ENCODE measurements around the gene C1orf210. TPM values are rescaled to one million over a fixed set of nuclear protein-coding genes. Genes with fewer than 3 reads are reported as not detected.

C1orf210 gene
- total and polyA plus RNA-seq, 2 experiments from 2014 or later: 32.3 to 47.4 TPM

DNA sequence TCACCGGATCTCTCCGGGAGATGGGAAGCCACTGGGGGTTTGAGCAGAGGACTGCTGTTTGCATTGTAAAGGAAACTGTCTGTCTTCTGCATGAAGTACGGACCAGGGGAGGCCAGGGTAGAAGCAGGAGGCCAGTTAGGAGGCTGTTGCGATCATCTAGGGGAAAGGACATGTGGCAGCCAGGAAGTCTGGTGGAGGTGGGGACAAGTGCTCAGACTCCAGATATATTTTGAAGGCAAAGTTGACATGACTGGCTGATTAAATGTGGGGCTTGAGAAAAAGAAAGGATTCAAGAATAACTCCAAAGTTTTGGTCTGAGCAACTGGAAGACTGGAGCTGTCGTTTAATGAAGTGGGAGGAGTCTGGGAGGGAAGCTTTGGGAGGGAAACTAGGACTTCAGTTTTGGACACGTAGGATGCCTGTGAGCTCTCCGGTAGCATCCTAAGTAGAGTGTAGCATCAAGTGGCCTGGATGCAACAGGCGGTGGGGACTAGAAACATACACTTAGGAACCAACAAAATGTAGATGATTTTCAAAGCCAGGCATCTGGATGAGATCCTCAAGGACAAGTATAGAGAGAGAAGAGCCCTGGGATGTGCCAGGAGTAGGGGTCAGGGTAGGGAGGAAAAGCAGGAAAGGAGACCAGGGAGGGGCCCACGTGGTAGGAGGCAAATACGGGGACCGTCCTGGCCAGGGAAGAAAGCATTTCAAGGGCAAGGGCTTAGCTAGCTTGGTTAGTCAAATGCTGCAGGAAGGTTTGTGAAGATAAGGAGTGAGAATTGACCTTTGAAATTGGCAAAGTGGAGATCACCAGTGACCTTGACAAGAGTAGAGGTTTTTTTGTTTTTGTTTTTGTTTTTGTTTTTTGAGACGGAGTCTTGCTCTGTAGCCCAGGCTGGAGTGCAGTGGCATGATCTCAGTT lies 3.7 kb upstream of the C1orf210 start:
- H3K4me3 ChIP-seq: no peak overlapping the region
- H4K20me1 ChIP-seq (ENCODE audit: insufficient read depth, poor library complexity, severe bottlenecking): no peaks in the 10 kb centered on the region
- no peaks in the 10 kb centered on the region for H3K9me3 ChIP-seq (ENCODE audit: low read depth)
- peaks cover 6% of the 10 kb centered on the region for H3K79me2 ChIP-seq
- H3K4me2 ChIP-seq: no peak overlapping the region
- no peak for DNase-seq (ENCODE audit: low spot score)
- H3K4me1 ChIP-seq (ENCODE audit: insufficient read depth): peaks cover 11% of the 10 kb centered on the region
- H3K27me3 ChIP-seq: no peaks in the 10 kb centered on the region
- H3K36me3 ChIP-seq (replicated peaks; ENCODE audit: insufficient read depth, low read depth): no peaks in the 10 kb centered on the region
- H3K27ac ChIP-seq: peak overlapping the region; percentile 16
- no peak for TF ChIP-seq CTCF (IDR thresholded peaks at IDR 0.05; ENCODE audit: poor library complexity)
- no peak for TF ChIP-seq EZH2phosphoT487 (IDR thresholded peaks at IDR 0.05; ENCODE audit: low read depth, severe bottlenecking, unreplicated experiment)
- no peak for TF ChIP-seq EZH2 (IDR thresholded peaks at IDR 0.05; ENCODE audit: borderline replicate concordance)
- no peaks in the 10 kb centered on the region for H3K9me2 ChIP-seq (replicated peaks; ENCODE audit: insufficient read depth)
- no peak overlapping the region for H2AFZ ChIP-seq
- 78% methylated on average over 12 of the region's 12 CpGs for WGBS (ENCODE audit: low lambda C conversion rate, missing lambda C conversion rate)

DNA sequence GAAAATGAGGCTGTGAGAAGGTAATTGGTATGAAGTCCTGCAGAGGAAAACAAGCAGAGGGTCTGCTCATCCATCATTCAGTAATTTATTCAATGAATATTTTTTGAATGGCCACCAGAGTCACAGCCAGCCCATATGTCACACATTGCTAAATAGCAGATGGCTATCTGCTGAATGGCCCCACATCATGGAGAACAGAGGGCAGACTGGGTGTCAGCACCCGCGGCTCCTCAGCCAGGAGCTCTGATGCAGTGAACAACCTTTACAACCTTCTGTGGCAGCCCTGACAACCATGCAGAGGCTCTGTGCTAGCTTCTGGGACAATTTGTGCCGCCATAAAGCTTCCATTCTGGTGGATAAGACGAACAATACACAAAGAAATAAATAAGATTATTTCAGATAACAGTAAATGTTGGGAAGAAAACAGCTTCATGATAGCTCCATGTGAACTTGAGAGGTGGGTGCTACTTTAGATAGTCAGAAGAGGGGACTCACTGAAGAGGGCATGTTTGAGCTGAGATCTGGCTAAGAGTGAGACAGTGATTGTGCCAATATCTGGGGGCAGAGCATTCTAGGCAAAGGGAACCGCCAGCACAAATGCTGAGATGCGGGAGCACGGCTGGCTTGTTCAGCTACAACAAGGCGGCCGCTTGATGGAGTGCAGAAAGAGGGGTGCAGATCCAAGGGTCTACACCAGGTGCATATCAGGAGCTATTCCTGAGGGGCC lies 2.8 kb upstream of the C1orf210 start:
- Histone ChIP-seq H3K9me3 (ENCODE audit: low read depth) (no peaks in the 10 kb centered on the region), H2AFZ (no peak overlapping the region), H3K9me2 (replicated peaks; ENCODE audit: insufficient read depth) (no peaks in the 10 kb centered on the region), H3K4me1 (ENCODE audit: insufficient read depth) (peaks cover 11% of the 10 kb centered on the region), H3K79me2 (peaks cover 13% of the 10 kb centered on the region), H3K27ac (no peak overlapping the region), H3K4me3 (no peak overlapping the region), H3K4me2 (no peak overlapping the region), H4K20me1 (ENCODE audit: insufficient read depth, poor library complexity, severe bottlenecking) (no peaks in the 10 kb centered on the region), H3K27me3 (no peaks in the 10 kb centered on the region), H3K36me3 (replicated peaks; ENCODE audit: insufficient read depth, low read depth) (no peaks in the 10 kb centered on the region)
- DNase-seq (ENCODE audit: low spot score): no peak
- WGBS (ENCODE audit: low lambda C conversion rate, missing lambda C conversion rate): 84% methylated on average over 9 of the region's 9 CpGs
- TF ChIP-seq EZH2phosphoT487 (IDR thresholded peaks at IDR 0.05; ENCODE audit: low read depth, severe bottlenecking, unreplicated experiment): no peak
- TF ChIP-seq EZH2 (IDR thresholded peaks at IDR 0.05; ENCODE audit: borderline replicate concordance): no peak
- no peak for TF ChIP-seq CTCF (IDR thresholded peaks at IDR 0.05; ENCODE audit: poor library complexity)

- no peak for TF ChIP-seq EZH2 (IDR thresholded peaks at IDR 0.05; ENCODE audit: borderline replicate concordance)
- TF ChIP-seq EZH2phosphoT487 (IDR thresholded peaks at IDR 0.05; ENCODE audit: low read depth, severe bottlenecking, unreplicated experiment): no peak
- TF ChIP-seq CTCF (IDR thresholded peaks at IDR 0.05; ENCODE audit: poor library complexity): no peak
- DNase-seq (ENCODE audit: low spot score): no peak
- Histone ChIP-seq H3K4me2 (peak overlapping the region; percentile 85), H2AFZ (no peak overlapping the region), H3K9me2 (replicated peaks; ENCODE audit: insufficient read depth) (no peaks in the 10 kb centered on the region), H3K27ac (peak overlapping the region; percentile 95), H3K27me3 (no peaks in the 10 kb centered on the region), H3K36me3 (replicated peaks; ENCODE audit: insufficient read depth, low read depth) (no peaks in the 10 kb centered on the region), H3K4me1 (ENCODE audit: insufficient read depth) (peaks cover 11% of the 10 kb centered on the region), H3K4me3 (no peak overlapping the region), H4K20me1 (ENCODE audit: insufficient read depth, poor library complexity, severe bottlenecking) (no peaks in the 10 kb centered on the region), H3K9me3 (ENCODE audit: low read depth) (no peaks in the 10 kb centered on the region), H3K79me2 (peaks cover 22% of the 10 kb centered on the region)
- whole genome bisulfite sequencing (ENCODE audit: low lambda C conversion rate, missing lambda C conversion rate): 92% methylated on average over 5 of the region's 5 CpGs
Observed at GRCh38 chr1:43286533-43286932, 1.2 kb upstream of the C1orf210 start.
